Measurements from ENCODE around the gene ECEL1. TPM values are rescaled to one million over a fixed set of nuclear protein-coding genes. Genes with fewer than 3 reads are reported as not detected.

Gene ECEL1
- total RNA-seq, 1 donor from 2014 or later, result 0.14 TPM

DNA sequence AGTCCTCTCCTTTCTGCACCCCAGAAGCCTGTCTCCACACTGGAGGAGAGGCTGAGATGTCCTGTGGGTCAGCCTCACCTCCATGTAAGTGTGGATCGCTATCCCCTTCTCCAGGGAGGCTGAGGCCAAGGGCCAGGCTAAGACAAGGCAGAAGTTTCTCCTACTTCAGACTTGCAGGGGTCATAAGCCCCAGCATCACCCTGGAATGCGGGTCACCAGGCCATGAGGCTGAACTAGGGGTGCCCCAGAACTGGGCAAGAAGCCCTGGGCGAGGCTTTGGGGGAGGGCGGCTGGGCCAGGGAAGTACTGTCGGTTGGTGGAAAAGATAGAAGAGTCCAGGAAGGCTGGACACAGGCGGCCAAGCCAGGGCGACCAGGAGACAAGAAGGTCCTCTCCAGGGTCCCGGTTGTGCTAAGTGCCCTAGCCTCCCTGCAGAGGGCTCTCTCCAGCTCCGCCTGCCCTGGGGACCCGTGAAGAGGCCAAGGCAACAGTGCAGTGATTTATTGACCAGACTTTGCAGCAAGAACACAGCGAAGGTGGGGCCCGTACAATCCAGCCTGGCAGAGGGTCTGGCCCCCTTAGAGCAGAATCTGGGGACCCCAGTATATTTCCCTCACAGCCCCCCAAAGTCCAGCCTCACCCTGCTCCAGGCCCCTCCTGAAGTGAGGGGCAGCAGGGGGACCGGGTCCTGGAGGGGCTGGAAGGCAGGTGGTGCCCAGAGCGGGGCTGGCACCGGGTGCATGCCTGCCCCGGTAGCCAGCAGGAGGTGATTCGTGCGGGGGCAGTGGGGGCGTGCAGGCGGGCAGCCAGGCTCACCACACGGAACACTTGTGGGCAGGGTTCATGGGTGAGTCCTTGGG lies 8.1 kb downstream of the ECEL1 start:
- no peak overlapping the region for H3K27ac ChIP-seq (ENCODE audit: low read depth, low read length)
- Mint-ChIP-seq H3K27ac (ENCODE audit: unreplicated experiment) (no peak overlapping the region), H3K27me3 (ENCODE audit: low read depth, unreplicated experiment) (peaks cover 69% of the 10 kb centered on the region), H3K4me1 (ENCODE audit: low read depth, unreplicated experiment) (no peaks in the 10 kb centered on the region), H3K4me3 (ENCODE audit: unreplicated experiment) (no peak overlapping the region), H3K9me3 (ENCODE audit: unreplicated experiment) (no peaks in the 10 kb centered on the region), H3K36me3 (ENCODE audit: low read depth, unreplicated experiment) (no peaks in the 10 kb centered on the region)
- no peak overlapping the region for H3K4me3 ChIP-seq (ENCODE audit: insufficient read depth, low read depth, low read length)
- H2AFZ ChIP-seq (ENCODE audit: low read depth, low read length), result no peak overlapping the region
- DNase-seq (ENCODE audit: low read depth) (no peak), FAIRE-seq (no peak)
- H3K36me3 ChIP-seq (ENCODE audit: insufficient read depth, low read length), result no peaks in the 10 kb centered on the region
- peaks cover 5% of the 10 kb centered on the region for H3K27me3 ChIP-seq (ENCODE audit: insufficient read depth, low read length)
- no peak overlapping the region for H3K9ac ChIP-seq (ENCODE audit: low read length)
- no peaks in the 10 kb centered on the region for H3K9me3 ChIP-seq (ENCODE audit: insufficient read depth, low read depth, low read length)
- H3K4me2 ChIP-seq (ENCODE audit: low read length), result no peak overlapping the region
- TF ChIP-seq EZH2 (IDR thresholded peaks at IDR 0.05; ENCODE audit: insufficient read depth, low read length), result no peak
- TF ChIP-seq, protein P1, sequence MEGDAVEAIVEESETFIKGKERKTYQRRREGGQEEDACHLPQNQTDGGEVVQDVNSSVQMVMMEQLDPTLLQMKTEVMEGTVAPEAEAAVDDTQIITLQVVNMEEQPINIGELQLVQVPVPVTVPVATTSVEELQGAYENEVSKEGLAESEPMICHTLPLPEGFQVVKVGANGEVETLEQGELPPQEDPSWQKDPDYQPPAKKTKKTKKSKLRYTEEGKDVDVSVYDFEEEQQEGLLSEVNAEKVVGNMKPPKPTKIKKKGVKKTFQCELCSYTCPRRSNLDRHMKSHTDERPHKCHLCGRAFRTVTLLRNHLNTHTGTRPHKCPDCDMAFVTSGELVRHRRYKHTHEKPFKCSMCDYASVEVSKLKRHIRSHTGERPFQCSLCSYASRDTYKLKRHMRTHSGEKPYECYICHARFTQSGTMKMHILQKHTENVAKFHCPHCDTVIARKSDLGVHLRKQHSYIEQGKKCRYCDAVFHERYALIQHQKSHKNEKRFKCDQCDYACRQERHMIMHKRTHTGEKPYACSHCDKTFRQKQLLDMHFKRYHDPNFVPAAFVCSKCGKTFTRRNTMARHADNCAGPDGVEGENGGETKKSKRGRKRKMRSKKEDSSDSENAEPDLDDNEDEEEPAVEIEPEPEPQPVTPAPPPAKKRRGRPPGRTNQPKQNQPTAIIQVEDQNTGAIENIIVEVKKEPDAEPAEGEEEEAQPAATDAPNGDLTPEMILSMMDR (IDR thresholded peaks at IDR 0.05; ENCODE audit: insufficient read depth, low read depth, low read length), result no peak
- no peaks in the 10 kb centered on the region for H4K20me1 ChIP-seq (ENCODE audit: insufficient read depth, low read length)
- H3K4me1 ChIP-seq (ENCODE audit: insufficient read depth, low read length), result no peaks in the 10 kb centered on the region
- no peaks in the 10 kb centered on the region for H3K79me2 ChIP-seq (ENCODE audit: insufficient read depth, low read length)

DNA sequence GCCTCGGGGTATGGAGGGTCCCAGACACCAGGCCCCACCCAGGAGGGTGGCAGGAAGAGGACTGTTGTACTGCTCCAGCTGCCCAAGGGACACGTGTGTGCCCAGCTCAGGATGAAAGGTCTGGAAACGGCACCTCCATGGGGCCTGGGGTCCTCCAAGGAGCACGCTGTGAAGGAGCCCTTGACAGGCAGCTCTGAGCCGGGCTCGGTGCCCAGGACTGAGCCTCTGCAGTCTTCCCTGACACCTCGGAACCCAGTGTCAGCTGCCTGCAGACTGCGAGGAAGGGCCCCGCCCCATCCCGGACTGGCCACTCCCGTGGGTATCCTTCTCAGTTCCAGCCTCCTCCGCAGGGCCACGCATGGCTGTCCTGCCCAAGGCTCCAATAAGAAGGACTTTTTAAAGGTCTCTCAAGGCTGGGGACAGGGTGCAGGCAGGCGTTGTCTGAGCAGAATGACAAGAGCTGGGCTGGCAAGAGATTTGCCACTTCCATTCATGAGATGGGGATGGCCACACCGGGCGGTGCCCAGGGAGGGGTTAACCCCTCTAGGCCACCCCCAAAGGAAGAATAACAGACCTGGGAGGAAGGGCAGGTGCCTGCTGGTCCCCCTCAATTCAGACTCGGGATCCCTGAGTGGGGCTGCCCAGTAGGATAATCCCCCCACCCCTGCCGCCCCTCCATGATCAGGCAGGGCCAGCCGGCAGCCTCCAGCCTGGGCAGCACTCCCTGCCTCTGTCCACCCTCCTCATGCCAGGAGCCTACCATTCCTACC lies 8.9 kb downstream of the ECEL1 start:
- Mint-ChIP-seq H3K36me3 (ENCODE audit: low read depth, unreplicated experiment) (no peaks in the 10 kb centered on the region), H3K4me1 (ENCODE audit: low read depth, unreplicated experiment) (no peaks in the 10 kb centered on the region), H3K9me3 (ENCODE audit: unreplicated experiment) (no peaks in the 10 kb centered on the region), H3K4me3 (ENCODE audit: unreplicated experiment) (no peak overlapping the region), H3K27me3 (ENCODE audit: low read depth, unreplicated experiment) (peaks cover 69% of the 10 kb centered on the region), H3K27ac (ENCODE audit: unreplicated experiment) (no peak overlapping the region)
- TF ChIP-seq EZH2 (IDR thresholded peaks at IDR 0.05; ENCODE audit: insufficient read depth, low read length), result no peak
- TF ChIP-seq, protein P1 (IDR thresholded peaks at IDR 0.05; ENCODE audit: insufficient read depth, low read depth, low read length), result no peak
- Histone ChIP-seq H2AFZ (ENCODE audit: low read depth, low read length) (no peak overlapping the region), H3K4me3 (ENCODE audit: insufficient read depth, low read depth, low read length) (no peak overlapping the region), H3K36me3 (ENCODE audit: insufficient read depth, low read length) (no peaks in the 10 kb centered on the region), H3K27me3 (ENCODE audit: insufficient read depth, low read length) (peaks cover 7% of the 10 kb centered on the region), H3K79me2 (ENCODE audit: insufficient read depth, low read length) (no peaks in the 10 kb centered on the region), H3K9ac (ENCODE audit: low read length) (no peak overlapping the region), H3K4me2 (ENCODE audit: low read length) (no peak overlapping the region), H3K27ac (ENCODE audit: low read depth, low read length) (no peak overlapping the region), H4K20me1 (ENCODE audit: insufficient read depth, low read length) (no peaks in the 10 kb centered on the region), H3K9me3 (ENCODE audit: insufficient read depth, low read depth, low read length) (peaks cover 1% of the 10 kb centered on the region), H3K4me1 (ENCODE audit: insufficient read depth, low read length) (no peaks in the 10 kb centered on the region)
- no peak for FAIRE-seq
- DNase-seq (ENCODE audit: low read depth), result no peak
